NCI-H510A treated with DMSO at 0.1 percent for 48 hours (cell line): Measurements from ENCODE around the gene LACC1.

Experiments used
- DNase-seq: peaks from one replicate; lab custom pipeline; 2025; lab: John Stamatoyannopoulos, UW

LACC1 gene

GRCh38 chr13:43879755-43880181, at the start of gene LACC1:
TSS of gene LACC1 (plus strand) at chr13:43879904. CDS start at chr13:43880986, 1,082 bp downstream.
- DNase-seq, result no peak

DNA sequence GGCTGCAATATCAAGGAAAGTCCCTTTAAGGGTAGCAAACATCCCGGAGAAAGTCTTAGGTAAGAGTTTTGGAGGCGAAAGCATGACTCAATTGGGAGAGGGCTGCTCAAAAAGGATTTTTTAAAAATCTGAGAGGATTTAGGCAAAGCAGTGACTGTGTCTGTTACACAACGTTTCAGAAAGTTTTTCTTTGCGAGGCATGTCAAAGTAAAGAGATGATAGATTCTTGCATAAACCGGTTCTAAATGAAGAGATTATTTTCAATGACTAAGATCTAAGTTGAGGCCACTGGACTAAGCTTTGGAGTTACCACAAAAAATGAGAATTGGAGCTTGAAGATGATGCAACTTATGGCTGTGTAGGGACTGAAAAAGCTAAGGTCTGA, 49.2 kb upstream of the LACC1 start:
- DNase-seq, result no peak

DNA sequence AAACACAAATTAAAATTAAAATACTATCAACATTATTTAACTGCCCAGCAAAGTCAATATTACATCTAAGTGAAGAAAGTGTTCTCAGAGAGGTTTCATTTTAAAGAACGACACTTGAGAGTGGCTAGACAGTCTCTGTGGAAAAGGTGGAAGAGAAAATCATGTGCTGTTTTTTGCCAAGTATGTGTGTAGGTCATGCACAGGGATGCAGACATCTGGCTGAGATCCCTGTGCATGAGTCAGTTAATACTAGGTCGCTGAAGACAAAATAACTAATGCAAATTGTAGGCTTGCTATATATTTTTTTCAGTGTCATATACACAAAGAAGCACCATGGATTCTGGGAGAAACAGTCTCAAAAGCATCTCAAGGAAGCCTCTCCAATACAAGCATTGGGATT, 48.6 kb upstream of the LACC1 start:
- DNase-seq, result no peak

GRCh38 chr13:43835701-43836100, 44.0 kb upstream of the LACC1 start:
- no peak for DNase-seq

- DNase-seq, result no peak
Observed at GRCh38 chr13:43838909-43839308, 40.8 kb upstream of the LACC1 start.

- DNase-seq, result no peak
Observed at GRCh38 chr13:43846496-43847158, 33.1 kb upstream of the LACC1 start.

GRCh38 chr13:43848001-43848649, 31.6 kb upstream of the LACC1 start:
- no peak for DNase-seq

GRCh38 chr13:43850873-43851272, 28.8 kb upstream of the LACC1 start:
- DNase-seq, result no peak

DNA sequence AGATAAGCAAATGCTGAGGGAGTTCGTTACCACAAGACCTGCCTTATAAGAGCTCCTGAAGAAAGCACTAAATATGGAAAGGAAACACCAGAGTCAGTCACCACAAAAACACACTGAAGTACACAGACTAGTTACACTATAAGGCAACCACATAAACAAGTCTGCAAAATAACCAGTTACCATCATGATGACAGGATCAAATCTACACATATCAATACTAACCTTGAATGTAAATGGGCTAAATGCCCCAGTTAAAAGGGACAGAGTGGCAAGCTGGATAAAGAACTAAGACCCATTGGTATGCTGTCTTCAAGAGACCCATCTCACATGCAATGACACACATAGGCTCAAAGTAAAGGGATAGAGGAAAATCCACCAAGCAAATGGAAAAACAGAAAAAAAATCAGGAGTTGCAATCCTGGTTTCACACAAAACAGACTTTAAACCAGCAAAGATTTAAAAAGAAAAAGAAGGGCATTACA, 26.7 kb upstream of the LACC1 start:
- DNase-seq, result no peak

DNA sequence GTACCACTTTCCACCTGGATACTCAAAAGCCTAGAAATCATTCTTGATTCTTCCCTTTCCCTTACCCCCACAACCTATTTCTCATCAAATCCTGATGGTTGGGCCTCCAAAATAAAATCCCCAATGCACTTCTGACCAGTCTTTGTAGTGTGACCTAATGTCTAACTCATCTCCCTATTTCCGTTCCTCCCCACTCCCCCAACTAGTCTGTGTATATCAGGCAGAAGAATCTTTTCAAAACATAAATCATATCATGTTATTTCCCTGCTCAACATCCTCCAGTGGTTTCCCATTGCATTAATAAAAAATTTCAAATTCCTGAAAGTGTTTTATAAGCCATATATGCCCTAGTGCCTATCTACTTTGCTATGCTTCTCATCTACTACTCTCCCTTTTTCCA, 17.8 kb upstream of the LACC1 start:
- DNase-seq, result no peak

DNA sequence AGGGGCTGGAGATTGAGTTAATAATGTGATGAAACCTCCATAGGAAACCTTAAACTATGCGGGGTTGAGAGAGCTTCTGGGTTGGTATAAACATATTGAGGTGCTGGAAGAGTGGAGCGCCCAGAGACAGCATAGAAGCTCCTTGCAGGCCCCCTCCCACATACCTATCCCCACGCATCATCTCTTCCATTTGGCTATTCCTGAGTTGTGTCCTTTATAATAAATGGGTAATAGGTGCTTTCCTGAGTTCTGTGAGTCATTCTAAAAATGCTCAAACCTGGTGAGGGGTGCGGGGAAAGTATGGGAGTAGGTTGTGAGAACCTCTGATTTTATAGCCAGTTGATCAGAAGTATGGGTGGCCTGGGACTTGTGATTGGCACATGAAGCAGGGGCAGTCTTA, 14.8 kb upstream of the LACC1 start:
- no peak for DNase-seq

- DNase-seq, result no peak
Observed at GRCh38 chr13:43865892-43866291, 13.8 kb upstream of the LACC1 start.

GRCh38 chr13:43872181-43872580, 7.5 kb upstream of the LACC1 start:
- DNase-seq, result no peak

DNA sequence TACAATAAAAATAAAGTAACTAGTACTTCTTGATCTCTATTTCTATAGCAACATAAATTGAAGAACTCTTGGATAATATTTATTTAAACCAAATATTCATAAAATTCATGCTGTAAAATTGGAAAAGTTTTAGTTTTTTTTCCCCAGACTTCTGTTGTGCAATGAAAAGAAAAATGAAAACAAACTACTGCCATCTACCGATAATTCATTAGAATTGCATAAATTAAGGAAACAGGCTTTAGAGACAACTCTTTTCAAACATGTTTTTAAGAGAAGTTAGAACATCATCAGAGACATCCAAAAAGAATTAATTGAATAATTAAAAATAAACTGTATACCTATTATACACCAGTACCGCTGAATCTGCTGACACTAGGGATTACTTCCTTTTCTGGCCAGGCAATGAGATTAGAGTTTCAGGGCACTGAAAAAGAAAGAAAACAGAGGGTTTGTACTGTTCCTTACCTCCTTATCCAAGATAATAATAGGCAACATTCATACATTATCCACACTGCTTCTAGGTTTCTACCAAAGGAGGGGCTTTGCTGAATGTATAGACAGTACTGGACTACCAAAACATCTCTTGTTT, 5.1 kb upstream of the LACC1 start:
- DNase-seq, result no peak

DNA sequence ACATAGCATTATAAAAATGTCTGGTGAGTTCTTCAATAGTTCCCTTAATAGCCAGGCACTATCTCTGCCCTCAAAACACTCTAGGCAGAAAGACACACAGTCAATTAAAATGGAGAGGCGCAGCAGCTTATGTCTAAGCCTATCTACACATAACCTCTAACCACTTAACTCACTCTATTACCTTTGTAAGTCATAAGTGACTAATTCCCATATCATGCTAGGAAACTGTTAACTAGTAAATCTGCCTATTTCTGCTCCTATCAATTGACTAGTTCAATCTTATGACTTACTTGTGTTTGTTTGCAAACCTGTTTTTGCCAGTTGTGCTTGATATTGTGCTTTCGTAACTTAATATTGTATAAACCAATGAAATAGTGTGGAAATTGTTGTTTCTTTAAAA, 3.3 kb upstream of the LACC1 start:
- no peak for DNase-seq

DNA sequence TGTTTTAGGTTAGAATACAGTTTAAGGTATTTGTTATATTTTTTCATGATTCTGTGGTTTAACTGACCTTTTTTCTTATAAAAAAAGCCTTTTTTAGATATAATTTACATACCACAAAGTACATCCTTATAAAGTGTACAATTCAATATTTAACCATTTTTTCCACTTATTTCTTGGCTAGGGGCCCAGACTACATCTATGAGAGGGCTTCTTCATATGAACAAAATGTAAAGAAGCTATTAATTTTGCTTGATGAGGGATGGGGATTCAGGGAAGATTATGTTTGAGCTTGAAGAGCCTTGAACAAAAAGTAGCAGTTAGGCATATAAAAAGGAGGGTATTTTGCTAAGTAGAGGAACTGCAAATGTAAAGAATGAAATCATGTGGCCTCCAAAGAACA, 2.4 kb upstream of the LACC1 start:
- DNase-seq, result no peak

GRCh38 chr13:43877766-43878165, 1.9 kb upstream of the LACC1 start:
- DNase-seq, result no peak

DNA sequence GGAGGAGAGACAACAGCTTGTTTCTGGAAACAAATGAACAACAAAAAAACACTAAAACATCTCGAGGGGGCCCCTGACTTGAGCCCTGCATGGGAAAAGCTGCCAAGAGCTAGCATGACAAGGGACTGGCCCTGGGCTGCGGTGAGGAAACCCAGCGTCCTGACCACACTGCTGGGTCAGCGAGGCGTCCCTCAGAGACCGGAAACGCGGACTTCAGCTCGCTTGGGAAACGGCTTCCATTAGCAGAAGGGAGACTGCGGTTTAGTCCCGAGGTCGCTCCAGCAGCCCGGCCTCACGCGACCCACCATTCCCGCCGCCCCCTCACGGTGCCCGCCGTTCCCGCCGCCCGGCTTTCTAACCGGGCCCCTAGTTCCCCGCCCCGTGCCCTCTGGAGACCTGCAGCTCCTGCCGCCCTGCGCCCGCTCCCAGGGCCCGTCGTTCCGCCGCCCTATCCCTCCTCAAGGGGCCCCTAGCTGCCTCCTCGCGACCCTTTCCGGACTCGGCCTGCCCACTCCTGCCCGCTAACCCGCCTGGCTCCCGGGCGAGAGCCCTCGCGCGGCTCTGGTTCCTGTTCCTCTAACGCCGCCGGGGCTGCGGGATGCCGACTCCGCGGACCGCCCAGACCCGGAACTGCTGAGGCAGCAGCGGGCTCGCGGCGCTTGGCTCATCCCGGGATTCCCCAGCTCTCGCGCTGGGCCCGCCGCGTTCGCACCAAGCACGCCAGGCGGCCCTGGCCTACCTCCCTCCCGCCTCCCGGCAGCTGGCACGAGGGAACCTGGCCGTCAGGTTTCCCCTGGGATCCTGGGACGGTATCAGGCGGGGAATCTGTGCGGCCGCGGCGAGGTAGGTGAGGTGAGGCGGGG, 581 bp upstream of the LACC1 start, which contains the start of gene CCDC122:
TSS of gene CCDC122 (minus strand) at position 849 of the 863 bp plus-strand sequence. CDS start 10,364 bp downstream, outside the sequence.
- DNase-seq, result no peak

DNA sequence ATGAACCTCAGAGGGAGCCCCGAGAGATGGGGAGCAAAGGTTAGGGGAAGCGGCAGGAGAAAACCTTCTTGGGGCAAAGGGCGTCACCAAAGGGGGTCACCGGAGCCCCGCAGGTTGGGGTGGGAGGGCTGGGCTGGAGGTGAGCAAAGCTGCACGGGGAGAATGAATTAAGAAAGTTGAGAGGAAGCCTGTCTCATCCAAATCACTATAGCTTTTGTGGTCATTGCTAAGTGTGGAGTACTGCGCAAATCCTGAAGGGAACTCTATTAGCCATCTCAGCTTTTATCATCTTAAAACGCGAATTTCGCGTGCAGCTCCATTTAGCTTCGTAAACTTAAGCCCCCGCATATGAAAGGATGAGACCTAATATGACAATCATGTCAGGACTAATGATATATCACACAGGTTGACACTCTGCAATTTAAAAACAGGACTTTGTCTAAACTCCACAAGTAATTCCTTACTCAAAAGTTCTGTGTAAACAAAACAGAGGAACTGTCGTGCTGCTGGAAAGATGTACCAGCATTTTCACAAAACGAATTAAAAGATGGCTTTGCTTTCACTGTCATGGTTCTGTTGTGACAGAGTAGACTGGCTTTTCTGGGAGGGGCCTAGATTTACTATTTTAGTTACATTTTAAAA, 631 bp downstream of the LACC1 start:
- no peak for DNase-seq

GRCh38 chr13:43880926-43881325, 1.2 kb downstream of the LACC1 start:
- DNase-seq, result no peak

DNA sequence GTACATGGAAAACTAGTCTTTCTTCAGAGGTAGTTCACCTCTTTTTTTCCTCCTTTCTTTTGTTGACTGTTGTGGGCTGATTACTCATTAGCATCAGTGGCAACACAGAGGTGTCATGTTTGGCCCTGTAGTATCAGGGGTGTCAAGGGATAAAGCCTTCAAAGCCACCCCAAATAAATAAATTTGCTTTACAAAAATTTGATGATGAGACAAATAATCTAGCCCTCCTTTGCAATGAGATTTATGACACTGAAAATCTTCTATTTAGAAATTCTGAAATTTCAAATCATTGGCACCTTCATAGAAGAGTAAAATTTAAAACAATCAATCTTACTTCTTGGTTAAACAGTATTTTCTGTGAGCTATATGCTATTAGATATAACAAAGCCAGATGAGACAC, 1.9 kb downstream of the LACC1 start:
- no peak for DNase-seq

GRCh38 chr13:43883631-43884030, 3.9 kb downstream of the LACC1 start:
- no peak for DNase-seq
